ENCODE measurements around the gene TIGD4. TPM values are rescaled to one million over a fixed set of nuclear protein-coding genes. Genes with fewer than 3 reads are reported as not detected.

Gene TIGD4
- polyA plus RNA-seq, 3 donors, result 0.05 to 0.08 (median 0.07) TPM

- Histone ChIP-seq H3K27ac (ENCODE audit: low read depth in 1 of 2, low read length in 2 of 2) (no peak overlapping the region), H3K79me2 (ENCODE audit: insufficient read depth, low read length) (no peaks in the 10 kb centered on the region), H3K4me2 (replicated peaks; ENCODE audit: extremely low read depth, low read length, poor library complexity, severe bottlenecking) (no peak overlapping the region), H3K9me3 (replicated peaks in 1 of 2; ENCODE audit: control insufficient read depth in 1 of 2, insufficient read depth in 1 of 2, low read length in 2 of 2) (no peaks in the 10 kb centered on the region), H3K9ac (ENCODE audit: insufficient read depth, low read length, poor library complexity, severe bottlenecking) (no peak overlapping the region), H3K4me3 (replicated peaks in 1 of 3; ENCODE audit: low read depth in 2 of 3, low read length in 3 of 3) (no peak overlapping the region), H3K27me3 (ENCODE audit: control insufficient read depth in 2 of 2, insufficient read depth in 2 of 2, low read length in 2 of 2) (no peaks in the 10 kb centered on the region), H3K36me3 (replicated peaks in 1 of 2; ENCODE audit: control insufficient read depth in 1 of 2, insufficient read depth in 2 of 2, low read length in 2 of 2) (no peaks in the 10 kb centered on the region), H4K20me1 (ENCODE audit: insufficient read depth, low read length) (no peaks in the 10 kb centered on the region), H3K4me1 (ENCODE audit: control insufficient read depth in 1 of 2, insufficient read depth in 2 of 2, low read length in 2 of 2) (peaks cover 31 to 42% of the 10 kb centered on the region in 2 donors), H2AFZ (ENCODE audit: insufficient read depth, low read depth, low read length, poor library complexity, severe bottlenecking) (no peak overlapping the region)
- H3K9me3 Mint-ChIP-seq, result no peaks in the 10 kb centered on the region
- H3K27me3 Mint-ChIP-seq (ENCODE audit: low read depth in 3 of 3), result no peaks in the 10 kb centered on the region
- DNase-seq, result peak in 1 of 3 donors; percentile 14
- H3K4me3 Mint-ChIP-seq, result no peak overlapping the region
- TF ChIP-seq, protein P1, sequence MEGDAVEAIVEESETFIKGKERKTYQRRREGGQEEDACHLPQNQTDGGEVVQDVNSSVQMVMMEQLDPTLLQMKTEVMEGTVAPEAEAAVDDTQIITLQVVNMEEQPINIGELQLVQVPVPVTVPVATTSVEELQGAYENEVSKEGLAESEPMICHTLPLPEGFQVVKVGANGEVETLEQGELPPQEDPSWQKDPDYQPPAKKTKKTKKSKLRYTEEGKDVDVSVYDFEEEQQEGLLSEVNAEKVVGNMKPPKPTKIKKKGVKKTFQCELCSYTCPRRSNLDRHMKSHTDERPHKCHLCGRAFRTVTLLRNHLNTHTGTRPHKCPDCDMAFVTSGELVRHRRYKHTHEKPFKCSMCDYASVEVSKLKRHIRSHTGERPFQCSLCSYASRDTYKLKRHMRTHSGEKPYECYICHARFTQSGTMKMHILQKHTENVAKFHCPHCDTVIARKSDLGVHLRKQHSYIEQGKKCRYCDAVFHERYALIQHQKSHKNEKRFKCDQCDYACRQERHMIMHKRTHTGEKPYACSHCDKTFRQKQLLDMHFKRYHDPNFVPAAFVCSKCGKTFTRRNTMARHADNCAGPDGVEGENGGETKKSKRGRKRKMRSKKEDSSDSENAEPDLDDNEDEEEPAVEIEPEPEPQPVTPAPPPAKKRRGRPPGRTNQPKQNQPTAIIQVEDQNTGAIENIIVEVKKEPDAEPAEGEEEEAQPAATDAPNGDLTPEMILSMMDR (IDR thresholded peaks at IDR 0.05), result no peak
- peaks cover 32% of the 10 kb centered on the region for H3K4me1 Mint-ChIP-seq
- peaks cover 0 to 2% of the 10 kb centered on the region in 2 donors for H3K36me3 Mint-ChIP-seq
- no peak overlapping the region for H3K27ac Mint-ChIP-seq
- WGBS (ENCODE audit: insufficient coverage), result 88% methylated on average over 2 of the region's 2 CpGs
- intact Hi-C loops (cut with micrococcal nuclease), result loop anchor here (5.0 to 10.0 kb wide), 2 partner anchors 230 to 277 kb away; no protein-coding TSS in a partner anchor
Measured at GRCh38 chr4:152731997-152732396, 47.5 kb downstream of the TIGD4 start.

DNA sequence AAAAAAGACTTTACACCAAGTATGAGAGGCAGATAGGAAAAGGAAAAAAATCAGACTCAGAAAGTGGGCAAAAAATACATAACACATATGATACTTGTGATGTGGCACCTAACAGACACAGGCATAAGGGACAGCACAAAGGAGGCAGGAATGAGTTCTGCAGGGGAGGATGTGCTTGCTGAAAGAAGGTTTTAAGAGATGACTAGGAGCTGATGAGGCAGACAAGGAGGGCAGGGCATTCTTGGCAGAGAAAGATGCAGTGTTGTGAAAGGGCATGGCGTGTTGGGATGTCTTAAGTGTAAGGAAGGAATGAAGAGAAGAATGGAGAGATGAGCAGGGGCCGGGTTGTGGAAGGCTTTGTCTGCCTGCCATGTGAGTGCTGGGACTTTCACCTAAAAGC is 50.1 kb downstream of the TIGD4 start:
- Histone ChIP-seq H3K79me2 (ENCODE audit: insufficient read depth, low read length) (no peaks in the 10 kb centered on the region), H3K4me2 (replicated peaks; ENCODE audit: extremely low read depth, low read length, poor library complexity, severe bottlenecking) (no peak overlapping the region), H3K4me1 (ENCODE audit: control insufficient read depth in 1 of 2, insufficient read depth in 2 of 2, low read length in 2 of 2) (peaks cover 23 to 41% of the 10 kb centered on the region in 2 donors), H3K9me3 (replicated peaks in 1 of 2; ENCODE audit: control insufficient read depth in 1 of 2, insufficient read depth in 1 of 2, low read length in 2 of 2) (no peaks in the 10 kb centered on the region), H3K4me3 (replicated peaks in 1 of 3; ENCODE audit: low read depth in 2 of 3, low read length in 3 of 3) (no peak overlapping the region), H3K27me3 (ENCODE audit: control insufficient read depth in 2 of 2, insufficient read depth in 2 of 2, low read length in 2 of 2) (no peaks in the 10 kb centered on the region), H3K27ac (ENCODE audit: low read depth in 1 of 2, low read length in 2 of 2) (no peak overlapping the region), H3K9ac (ENCODE audit: insufficient read depth, low read length, poor library complexity, severe bottlenecking) (no peak overlapping the region), H2AFZ (ENCODE audit: insufficient read depth, low read depth, low read length, poor library complexity, severe bottlenecking) (peak overlapping the region; percentile 55), H3K36me3 (replicated peaks in 1 of 2; ENCODE audit: control insufficient read depth in 1 of 2, insufficient read depth in 2 of 2, low read length in 2 of 2) (no peaks in the 10 kb centered on the region), H4K20me1 (ENCODE audit: insufficient read depth, low read length) (no peaks in the 10 kb centered on the region)
- Mint-ChIP-seq H3K4me3 (no peak overlapping the region), H3K27ac (no peak overlapping the region), H3K4me1 (peaks cover 33% of the 10 kb centered on the region), H3K9me3 (peaks cover 0 to 11% (median 2%) of the 10 kb centered on the region in 7 donors), H3K36me3 (no peaks in the 10 kb centered on the region), H3K27me3 (ENCODE audit: low read depth in 3 of 3) (no peaks in the 10 kb centered on the region)
- intact Hi-C loops (cut with micrococcal nuclease), result no loop called here
- 28% methylated on average over 2 of the region's 2 CpGs for WGBS (ENCODE audit: insufficient coverage)
- TF ChIP-seq, protein P1 (IDR thresholded peaks at IDR 0.05), result no peak
- DNase-seq, result peak in 1 of 3 donors; percentile 4

Data from CD14-positive monocyte (primary cell).